HepG2 (cell line): ENCODE measurements around the gene ZCCHC3. TPM values are rescaled to one million over a fixed set of nuclear protein-coding genes. Genes with fewer than 3 reads are reported as not detected.

ENCODE experiments used
- KAT2B ChIP-seq: fragments of 150-350 bp; IDR thresholded peaks from 2 replicates; pipeline ENCODE4 v1.6.1; 2014; ENCODE audit warnings: low read depth, low read length, borderline replicate concordance
- MAFK ChIP-seq, 2 experiments: IDR thresholded peaks in 1 of 2; conservative IDR thresholded peaks in 1 of 2; 2 replicates each; pipeline ENCODE4 v1.6.1; 2011; ENCODE audit warnings: improper control_type of control experiment in 2 of 2, low read length in 2 of 2
- MYC ChIP-seq: sonication (generic); formaldehyde crosslinking; IDR thresholded peaks from 2 replicates; pipeline ENCODE4 v1.9.0; 2021; ENCODE audit warnings: missing genetic modification reagents, borderline replicate concordance
- MYNN ChIP-seq: sonication (generic); formaldehyde crosslinking; IDR thresholded peaks from 2 replicates; pipeline ENCODE4 v1.4.0; 2020; ENCODE audit warnings: mild to moderate bottlenecking, low read depth, missing genetic modification reagents
- NRL ChIP-seq: sonication (generic); formaldehyde crosslinking; IDR thresholded peaks from 2 replicates; pipeline ENCODE4 v1.5.0; 2020; ENCODE audit warnings: missing genetic modification reagents, mild to moderate bottlenecking, moderate library complexity, borderline replicate concordance
- PAF1 ChIP-seq: IDR thresholded peaks from 2 replicates; pipeline ENCODE4 v1.6.1; 2016; ENCODE audit warnings: missing genetic modification reagents, missing compliant biosample characterization
- PCBP1 ChIP-seq: fragments of 200-400 bp; formaldehyde crosslinking; IDR thresholded peaks from 2 replicates; pipeline ENCODE4 v1.6.1; 2017; ENCODE audit warnings: mild to moderate bottlenecking, low read depth, low read length, borderline replicate concordance
- SIX4 ChIP-seq: sonication (generic); formaldehyde crosslinking; IDR thresholded peaks from 2 replicates; pipeline ENCODE4 v1.4.0; 2020; ENCODE audit warnings: missing genetic modification reagents
- SMAD9 ChIP-seq: sonication (generic); formaldehyde crosslinking; IDR thresholded peaks from 2 replicates; pipeline ENCODE4 v1.5.1; 2020; ENCODE audit warnings: mild to moderate bottlenecking, missing genetic modification reagents
- SNAPC2 ChIP-seq: sonication (generic); formaldehyde crosslinking; IDR thresholded peaks from 2 replicates; pipeline ENCODE4 v1.8.1; 2022; ENCODE audit warnings: mild to moderate bottlenecking, missing genetic modification reagents
- ZNF205 ChIP-seq: IDR thresholded peaks from 2 replicates; pipeline ENCODE4 v1.6.1; 2018; ENCODE audit warnings: missing biosample characterization, missing genetic modification reagents
- ZNF256 ChIP-seq: sonication (generic); formaldehyde crosslinking; conservative IDR thresholded peaks from 2 replicates; pipeline ENCODE4 v1.4.0; 2020; ENCODE audit warnings: missing genetic modification reagents
- ZNF547 ChIP-seq: sonication (generic); formaldehyde crosslinking; IDR thresholded peaks from 2 replicates; pipeline ENCODE4 v1.5.1; 2020; ENCODE audit warnings: mild to moderate bottlenecking, missing genetic modification reagents
- ZNF660 ChIP-seq: sonication (generic); formaldehyde crosslinking; IDR thresholded peaks from 2 replicates; pipeline ENCODE4 v1.5.1; 2020; ENCODE audit warnings: mild to moderate bottlenecking, low read depth, missing genetic modification reagents, borderline replicate concordance
- polyA plus RNA-seq, 8 experiments: library from polyadenylated mRNA; depleted of rRNA in 3 of 8; stranded (reverse) in 7 of 8; unstranded in 1 of 8; fragments of >200 nt; fragmentation: Illumina TruSeq in 4 of 8; extraction: Trizol in 4 of 8; gene quantifications; 2 replicates each; pipeline versions ENCODE4 v1.2.1 to v1.2.3, GENCODE V29; 2011 to 2016; ENCODE audit warnings: low read depth in 4 of 8, missing spikeins in 1 of 8, mixed read lengths in 1 of 8; ENCODE audit not compliant: insufficient read depth in 1 of 8
- total RNA-seq, 5 experiments: library from RNA; depleted of rRNA; stranded (reverse); fragments of >200 nt; fragmentation: Illumina TruSeq; extraction: Trizol; gene quantifications; 2 replicates each; pipeline ENCODE4 v1.2.3, GENCODE V29; 2016; ENCODE audit warnings: low read depth in 1 of 5
- TF ChIP-seq, protein P1 (sequence below): sonication (generic); formaldehyde crosslinking; IDR thresholded peaks from one replicate; pipeline ENCODE4 v1.5.1; 2020; ENCODE audit warnings: mild to moderate bottlenecking, missing genetic modification reagents; ENCODE audit errors: not compliant biosample characterization
- TF ChIP-seq, protein P2 (sequence below): sonication (generic); formaldehyde crosslinking; IDR thresholded peaks from 2 replicates; pipeline ENCODE4 v1.4.0; 2020; ENCODE audit warnings: missing genetic modification reagents
- TF ChIP-seq, protein P3 (sequence below), 2 experiments: sonication (generic) in 1 of 2; formaldehyde crosslinking in 1 of 2; IDR thresholded peaks; 2 replicates each; pipeline versions ENCODE4 v1.4.0 to v1.6.1; 2018 to 2020; ENCODE audit warnings: missing genetic modification reagents in 2 of 2, borderline replicate concordance in 1 of 2, low read depth in 1 of 2, mild to moderate bottlenecking in 1 of 2, missing biosample characterization in 1 of 2

The ZCCHC3 gene
- total and polyA plus RNA-seq, 2 of the 13 experiments (the other 11 are each of a cell fraction or from before 2014, with no cell fraction given), result 46.6 to 63.0 TPM

GRCh38 chr20:309841-310644 is 12.7 kb downstream of the ZCCHC3 start (continued):
- TF ChIP-seq, protein P1, sequence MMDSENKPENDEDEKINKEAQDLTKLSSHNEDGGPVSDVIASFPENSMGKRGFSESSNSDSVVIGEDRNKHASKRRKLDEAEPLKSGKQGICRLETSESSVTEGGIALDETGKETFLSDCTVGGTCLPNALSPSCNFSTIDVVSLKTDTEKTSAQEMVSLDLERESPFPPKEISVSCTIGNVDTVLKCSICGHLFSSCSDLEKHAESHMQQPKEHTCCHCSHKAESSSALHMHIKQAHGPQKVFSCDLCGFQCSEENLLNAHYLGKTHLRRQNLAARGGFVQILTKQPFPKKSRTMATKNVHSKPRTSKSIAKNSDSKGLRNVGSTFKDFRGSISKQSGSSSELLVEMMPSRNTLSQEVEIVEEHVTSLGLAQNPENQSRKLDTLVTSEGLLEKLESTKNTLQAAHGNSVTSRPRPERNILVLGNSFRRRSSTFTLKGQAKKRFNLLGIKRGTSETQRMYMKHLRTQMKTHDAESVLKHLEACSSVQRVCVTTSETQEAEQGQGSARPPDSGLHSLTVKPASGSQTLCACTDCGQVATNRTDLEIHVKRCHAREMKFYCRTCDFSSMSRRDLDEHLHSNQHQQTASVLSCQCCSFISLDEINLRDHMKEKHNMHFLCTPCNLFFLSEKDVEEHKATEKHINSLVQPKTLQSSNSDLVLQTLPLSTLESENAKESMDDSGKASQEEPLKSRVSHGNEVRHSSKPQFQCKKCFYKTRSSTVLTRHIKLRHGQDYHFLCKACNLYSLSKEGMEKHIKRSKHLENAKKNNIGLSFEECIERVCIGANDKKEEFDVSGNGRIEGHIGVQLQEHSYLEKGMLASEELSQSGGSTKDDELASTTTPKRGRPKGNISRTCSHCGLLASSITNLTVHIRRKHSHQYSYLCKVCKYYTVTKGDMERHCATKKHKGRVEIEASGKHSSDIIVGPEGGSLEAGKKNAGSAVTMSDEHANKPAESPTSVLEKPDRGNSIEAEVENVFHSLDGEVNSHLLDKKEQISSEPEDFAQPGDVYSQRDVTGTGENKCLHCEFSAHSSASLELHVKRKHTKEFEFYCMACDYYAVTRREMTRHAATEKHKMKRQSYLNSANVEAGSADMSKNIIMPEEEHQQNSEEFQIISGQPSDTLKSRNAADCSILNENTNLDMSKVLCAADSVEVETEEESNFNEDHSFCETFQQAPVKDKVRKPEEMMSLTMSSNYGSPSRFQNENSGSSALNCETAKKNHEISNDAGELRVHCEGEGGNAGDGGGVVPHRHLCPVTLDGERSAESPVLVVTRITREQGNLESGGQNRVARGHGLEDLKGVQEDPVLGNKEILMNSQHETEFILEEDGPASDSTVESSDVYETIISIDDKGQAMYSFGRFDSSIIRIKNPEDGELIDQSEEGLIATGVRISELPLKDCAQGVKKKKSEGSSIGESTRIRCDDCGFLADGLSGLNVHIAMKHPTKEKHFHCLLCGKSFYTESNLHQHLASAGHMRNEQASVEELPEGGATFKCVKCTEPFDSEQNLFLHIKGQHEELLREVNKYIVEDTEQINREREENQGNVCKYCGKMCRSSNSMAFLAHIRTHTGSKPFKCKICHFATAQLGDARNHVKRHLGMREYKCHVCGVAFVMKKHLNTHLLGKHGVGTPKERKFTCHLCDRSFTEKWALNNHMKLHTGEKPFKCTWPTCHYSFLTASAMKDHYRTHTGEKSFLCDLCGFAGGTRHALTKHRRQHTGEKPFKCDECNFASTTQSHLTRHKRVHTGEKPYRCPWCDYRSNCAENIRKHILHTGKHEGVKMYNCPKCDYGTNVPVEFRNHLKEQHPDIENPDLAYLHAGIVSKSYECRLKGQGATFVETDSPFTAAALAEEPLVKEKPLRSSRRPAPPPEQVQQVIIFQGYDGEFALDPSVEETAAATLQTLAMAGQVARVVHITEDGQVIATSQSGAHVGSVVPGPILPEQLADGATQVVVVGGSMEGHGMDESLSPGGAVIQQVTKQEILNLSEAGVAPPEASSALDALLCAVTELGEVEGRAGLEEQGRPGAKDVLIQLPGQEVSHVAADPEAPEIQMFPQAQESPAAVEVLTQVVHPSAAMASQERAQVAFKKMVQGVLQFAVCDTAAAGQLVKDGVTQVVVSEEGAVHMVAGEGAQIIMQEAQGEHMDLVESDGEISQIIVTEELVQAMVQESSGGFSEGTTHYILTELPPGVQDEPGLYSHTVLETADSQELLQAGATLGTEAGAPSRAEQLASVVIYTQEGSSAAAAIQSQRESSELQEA, result peak; percentile 90
- TF ChIP-seq ZNF256 (CRISPR knock-in tag), result no peak
- TF ChIP-seq, protein P2, sequence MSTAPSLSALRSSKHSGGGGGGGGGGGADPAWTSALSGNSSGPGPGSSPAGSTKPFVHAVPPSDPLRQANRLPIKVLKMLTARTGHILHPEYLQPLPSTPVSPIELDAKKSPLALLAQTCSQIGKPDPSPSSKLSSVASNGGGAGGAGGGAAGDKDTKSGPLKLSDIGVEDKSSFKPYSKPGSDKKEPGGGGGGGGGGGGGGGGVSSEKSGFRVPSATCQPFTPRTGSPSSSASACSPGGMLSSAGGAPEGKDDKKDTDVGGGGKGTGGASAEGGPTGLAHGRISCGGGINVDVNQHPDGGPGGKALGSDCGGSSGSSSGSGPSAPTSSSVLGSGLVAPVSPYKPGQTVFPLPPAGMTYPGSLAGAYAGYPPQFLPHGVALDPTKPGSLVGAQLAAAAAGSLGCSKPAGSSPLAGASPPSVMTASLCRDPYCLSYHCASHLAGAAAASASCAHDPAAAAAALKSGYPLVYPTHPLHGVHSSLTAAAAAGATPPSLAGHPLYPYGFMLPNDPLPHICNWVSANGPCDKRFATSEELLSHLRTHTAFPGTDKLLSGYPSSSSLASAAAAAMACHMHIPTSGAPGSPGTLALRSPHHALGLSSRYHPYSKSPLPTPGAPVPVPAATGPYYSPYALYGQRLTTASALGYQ, result no peak
- no peak for TF ChIP-seq SMAD9
- TF ChIP-seq NRL, result peak; percentile 92
- TF ChIP-seq ZNF547 (CRISPR knock-in tag), result peak; percentile 91; the same call in 1 of the 2 replicates
- TF ChIP-seq PAF1 (CRISPR knock-in tag), result no peak
- TF ChIP-seq SNAPC2 (CRISPR knock-in tag), result peak; percentile 86; the same call in 1 of the 2 replicates
- TF ChIP-seq PCBP1, result peak; percentile 94; the same call in 1 of the 2 replicates
- TF ChIP-seq SIX4 (CRISPR knock-in tag), result peak; percentile 37; the same call in 1 of the 2 replicates
- 0 out of 2 replicates have a peak, but pooled peaks have one; percentile 71 for TF ChIP-seq ZNF660 (CRISPR knock-in tag)
- TF ChIP-seq, protein P3, sequence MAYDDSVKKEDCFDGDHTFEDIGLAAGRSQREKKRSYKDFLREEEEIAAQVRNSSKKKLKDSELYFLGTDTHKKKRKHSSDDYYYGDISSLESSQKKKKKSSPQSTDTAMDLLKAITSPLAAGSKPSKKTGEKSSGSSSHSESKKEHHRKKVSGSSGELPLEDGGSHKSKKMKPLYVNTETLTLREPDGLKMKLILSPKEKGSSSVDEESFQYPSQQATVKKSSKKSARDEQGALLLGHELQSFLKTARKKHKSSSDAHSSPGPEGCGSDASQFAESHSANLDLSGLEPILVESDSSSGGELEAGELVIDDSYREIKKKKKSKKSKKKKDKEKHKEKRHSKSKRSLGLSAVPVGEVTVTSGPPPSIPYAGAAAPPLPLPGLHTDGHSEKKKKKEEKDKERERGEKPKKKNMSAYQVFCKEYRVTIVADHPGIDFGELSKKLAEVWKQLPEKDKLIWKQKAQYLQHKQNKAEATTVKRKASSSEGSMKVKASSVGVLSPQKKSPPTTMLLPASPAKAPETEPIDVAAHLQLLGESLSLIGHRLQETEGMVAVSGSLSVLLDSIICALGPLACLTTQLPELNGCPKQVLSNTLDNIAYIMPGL (CRISPR knock-in tag; IDR thresholded peaks at IDR 0.05; ENCODE audit: borderline replicate concordance in 1 of 2, low read depth in 1 of 2), result peak; percentile 41 to 46; a peak in 1 of 4 replicates
- no peak for TF ChIP-seq MAFK (conservative IDR thresholded peaks at IDR 0.05 in 1 of 2, IDR thresholded peaks at IDR 0.05 in 1 of 2; ENCODE audit: low read length in 2 of 2)
- no peak for TF ChIP-seq MYNN (CRISPR knock-in tag)
- peak; percentile 64 for TF ChIP-seq MYC
- no peak for TF ChIP-seq ZNF205 (CRISPR knock-in tag)
- TF ChIP-seq KAT2B, result no peak
